ENCODE measurements around the gene RPS15. TPM values are rescaled to one million over a fixed set of nuclear protein-coding genes. Genes with fewer than 3 reads are reported as not detected.

The RPS15 gene
- total RNA-seq, 1 experiment from 2014 or later = 1,862 TPM

DNA sequence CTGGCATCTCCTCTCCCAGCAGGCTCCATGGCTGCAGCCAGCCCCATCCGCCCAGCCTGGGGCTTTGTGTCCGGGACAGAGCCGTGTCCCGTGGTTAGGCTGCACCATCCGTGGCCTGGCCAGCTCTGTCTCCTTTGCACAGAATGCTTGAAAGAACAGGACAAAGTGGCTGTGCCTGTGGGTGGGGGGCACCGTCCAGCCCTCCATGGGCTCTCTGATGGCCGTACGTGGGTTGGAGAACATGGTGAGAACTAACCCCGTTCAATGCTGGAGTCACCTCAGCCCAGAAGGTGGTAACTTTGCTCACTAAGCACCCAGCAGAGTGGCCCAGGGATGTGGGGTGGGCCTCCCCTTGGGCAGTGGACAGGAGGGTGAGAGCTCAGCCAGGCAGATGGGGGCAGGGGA, 2.8 kb downstream of the RPS15 start:
- Histone ChIP-seq H3K4me2 (ENCODE audit: low read length) (peak overlapping the region; percentile 93), H3K4me3 (replicated peaks in 1 of 2; ENCODE audit: low read depth in 1 of 2, low read length in 2 of 2) (no peak overlapping the region), H3K36me3 (ENCODE audit: control insufficient read depth in 1 of 2, insufficient read depth in 2 of 2, low read length in 2 of 2) (peaks cover 13 to 35% of the 10 kb centered on the region in 2 experiments), H3K27me3 (ENCODE audit: insufficient read depth, low read length) (no peaks in the 10 kb centered on the region), H2AFZ (ENCODE audit: low read depth, low read length, poor library complexity, severe bottlenecking) (no peak overlapping the region), H3K9me3 (ENCODE audit: control insufficient read depth in 1 of 2, insufficient read depth in 1 of 2, low read depth in 1 of 2, low read length in 2 of 2) (no peaks in the 10 kb centered on the region), H3K9me2 (ENCODE audit: insufficient read depth) (no peaks in the 10 kb centered on the region), H3K9ac (ENCODE audit: low read length) (peak overlapping the region; percentile 98; the same call in 1 of the 2 replicates), H4K20me1 (ENCODE audit: insufficient read depth) (peaks cover 21% of the 10 kb centered on the region; the same call in 1 of the 2 replicates), H3K4me1 (ENCODE audit: control insufficient read depth in 1 of 2, insufficient read depth in 2 of 2, low read length in 2 of 2) (peaks cover 57 to 86% of the 10 kb centered on the region in 2 experiments), H3K79me2 (ENCODE audit: insufficient read depth, low read length) (peaks cover 45% of the 10 kb centered on the region), H3K27ac (ENCODE audit: low read depth, low read length) (peak overlapping the region; percentile 82)
- BruUV-seq (replicated peaks) = no TSS peak
- POLR2A ChIA-PET = interaction anchor here (1.9 kb wide), 1 partner anchor 15 kb away, joined by 7 read pairs; no protein-coding TSS in a partner anchor
- ATAC-seq (no peak), DNase-seq (ENCODE audit: low read depth, low spot score) (no peak)
- CTCF ChIA-PET = no interaction called here
- intact Hi-C loops (cut with micrococcal nuclease) = no loop called here
- TF ChIP-seq ZFX (IDR thresholded peaks at IDR 0.05) = no peak
- TF ChIP-seq, protein P1, sequence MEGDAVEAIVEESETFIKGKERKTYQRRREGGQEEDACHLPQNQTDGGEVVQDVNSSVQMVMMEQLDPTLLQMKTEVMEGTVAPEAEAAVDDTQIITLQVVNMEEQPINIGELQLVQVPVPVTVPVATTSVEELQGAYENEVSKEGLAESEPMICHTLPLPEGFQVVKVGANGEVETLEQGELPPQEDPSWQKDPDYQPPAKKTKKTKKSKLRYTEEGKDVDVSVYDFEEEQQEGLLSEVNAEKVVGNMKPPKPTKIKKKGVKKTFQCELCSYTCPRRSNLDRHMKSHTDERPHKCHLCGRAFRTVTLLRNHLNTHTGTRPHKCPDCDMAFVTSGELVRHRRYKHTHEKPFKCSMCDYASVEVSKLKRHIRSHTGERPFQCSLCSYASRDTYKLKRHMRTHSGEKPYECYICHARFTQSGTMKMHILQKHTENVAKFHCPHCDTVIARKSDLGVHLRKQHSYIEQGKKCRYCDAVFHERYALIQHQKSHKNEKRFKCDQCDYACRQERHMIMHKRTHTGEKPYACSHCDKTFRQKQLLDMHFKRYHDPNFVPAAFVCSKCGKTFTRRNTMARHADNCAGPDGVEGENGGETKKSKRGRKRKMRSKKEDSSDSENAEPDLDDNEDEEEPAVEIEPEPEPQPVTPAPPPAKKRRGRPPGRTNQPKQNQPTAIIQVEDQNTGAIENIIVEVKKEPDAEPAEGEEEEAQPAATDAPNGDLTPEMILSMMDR (IDR thresholded peaks at IDR 0.05 in 2 of 3, conservative IDR thresholded peaks at IDR 0.05 in 1 of 3; ENCODE audit: borderline replicate concordance in 1 of 3, insufficient read depth in 1 of 3, low read depth in 2 of 3, low read length in 2 of 3) = no peak
- no peak for TF ChIP-seq RAD21 (IDR thresholded peaks at IDR 0.05; ENCODE audit: low read depth)
- TF ChIP-seq TCF7L2 (IDR thresholded peaks at IDR 0.05; ENCODE audit: borderline replicate concordance, extremely low read depth, insufficient read depth, insufficient read length) = no peak
- no peak for TF ChIP-seq POLR2A (IDR thresholded peaks at IDR 0.05; ENCODE audit: borderline replicate concordance, extremely low read depth, insufficient read depth, insufficient read length)
- no peak for TF ChIP-seq POLR2AphosphoS5 (IDR thresholded peaks at IDR 0.05; ENCODE audit: low read depth, low read length)
- TF ChIP-seq, protein P2, sequence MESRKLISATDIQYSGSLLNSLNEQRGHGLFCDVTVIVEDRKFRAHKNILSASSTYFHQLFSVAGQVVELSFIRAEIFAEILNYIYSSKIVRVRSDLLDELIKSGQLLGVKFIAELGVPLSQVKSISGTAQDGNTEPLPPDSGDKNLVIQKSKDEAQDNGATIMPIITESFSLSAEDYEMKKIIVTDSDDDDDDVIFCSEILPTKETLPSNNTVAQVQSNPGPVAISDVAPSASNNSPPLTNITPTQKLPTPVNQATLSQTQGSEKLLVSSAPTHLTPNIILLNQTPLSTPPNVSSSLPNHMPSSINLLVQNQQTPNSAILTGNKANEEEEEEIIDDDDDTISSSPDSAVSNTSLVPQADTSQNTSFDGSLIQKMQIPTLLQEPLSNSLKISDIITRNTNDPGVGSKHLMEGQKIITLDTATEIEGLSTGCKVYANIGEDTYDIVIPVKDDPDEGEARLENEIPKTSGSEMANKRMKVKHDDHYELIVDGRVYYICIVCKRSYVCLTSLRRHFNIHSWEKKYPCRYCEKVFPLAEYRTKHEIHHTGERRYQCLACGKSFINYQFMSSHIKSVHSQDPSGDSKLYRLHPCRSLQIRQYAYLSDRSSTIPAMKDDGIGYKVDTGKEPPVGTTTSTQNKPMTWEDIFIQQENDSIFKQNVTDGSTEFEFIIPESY (IDR thresholded peaks at IDR 0.05; ENCODE audit: extremely low read depth, insufficient replicate concordance, low read length) = no peak
- no peak for TF ChIP-seq CEBPB (IDR thresholded peaks at IDR 0.05; ENCODE audit: low read depth)
- TF ChIP-seq SP1 (IDR thresholded peaks at IDR 0.05; ENCODE audit: low read depth) = no peak
- TF ChIP-seq SRF (IDR thresholded peaks at IDR 0.05; ENCODE audit: low read depth) = no peak
- no peak for TF ChIP-seq ZNF274 (IDR thresholded peaks at IDR 0.05; ENCODE audit: low read depth, low read length)
- TF ChIP-seq FOSL1 (IDR thresholded peaks at IDR 0.05; ENCODE audit: low read depth) = no peak
- TF ChIP-seq CBX3 (IDR thresholded peaks at IDR 0.05; ENCODE audit: low read depth) = no peak
- no peak for TF ChIP-seq YY1 (IDR thresholded peaks at IDR 0.05; ENCODE audit: extremely low read depth, insufficient replicate concordance, low read depth, low read length)
- no peak for TF ChIP-seq SIN3A (IDR thresholded peaks at IDR 0.05; ENCODE audit: low read depth)
- TF ChIP-seq JUND (IDR thresholded peaks at IDR 0.05) = no peak
- RAD21 ChIA-PET (ENCODE audit: low non-redundant PET in 1 of 2, low total read pairs in 2 of 2, uncharacterized antibody in 2 of 2, unreplicated experiment in 2 of 2) = no interaction called here
